GM21515 (cell line): Measurements from ENCODE around the gene PTPRQ.

ENCODE experiments used
- ATAC-seq: cut with Tn5 transposase; IDR thresholded peaks from one replicate; pipeline ENCODE4 v1.9.1; 2021; ENCODE audit not compliant: unreplicated experiment

The PTPRQ gene

GRCh38 chr12:80551897-80552296 is 107.9 kb downstream of the PTPRQ start:
- ATAC-seq, result no peak

- ATAC-seq, result no peak
Measured at GRCh38 chr12:80553316-80553715, 109.3 kb downstream of the PTPRQ start.

- no peak for ATAC-seq
Measured at GRCh38 chr12:80556566-80556965, 112.5 kb downstream of the PTPRQ start.

GRCh38 chr12:80559766-80560165 is 115.7 kb downstream of the PTPRQ start:
- ATAC-seq, result no peak

- no peak for ATAC-seq
Measured at GRCh38 chr12:80565271-80565670, 121.2 kb downstream of the PTPRQ start.

GRCh38 chr12:80567401-80567800 is 123.4 kb downstream of the PTPRQ start:
- no peak for ATAC-seq

- ATAC-seq, result no peak
Measured at GRCh38 chr12:80576641-80577418, 132.8 kb downstream of the PTPRQ start.

GRCh38 chr12:80580254-80580653 is 136.2 kb downstream of the PTPRQ start:
- no peak for ATAC-seq

GRCh38 chr12:80581783-80582182 is 137.7 kb downstream of the PTPRQ start:
- no peak for ATAC-seq

- no peak for ATAC-seq
Measured at GRCh38 chr12:80582431-80582830, 138.4 kb downstream of the PTPRQ start.

GRCh38 chr12:80589077-80589476 is 145.0 kb downstream of the PTPRQ start:
- ATAC-seq, result no peak

GRCh38 chr12:80590085-80590484 is 146.1 kb downstream of the PTPRQ start:
- ATAC-seq, result no peak

- ATAC-seq, result no peak
Measured at GRCh38 chr12:80593766-80594165, 149.7 kb downstream of the PTPRQ start.

GRCh38 chr12:80596509-80596908 is 152.5 kb downstream of the PTPRQ start:
- ATAC-seq, result no peak

GRCh38 chr12:80598004-80598606 is 154.1 kb downstream of the PTPRQ start:
- ATAC-seq, result peak; percentile 61

GRCh38 chr12:80602455-80602854 is 158.4 kb downstream of the PTPRQ start:
- ATAC-seq, result no peak

GRCh38 chr12:80607361-80608135 is 163.5 kb downstream of the PTPRQ start:
- ATAC-seq, result no peak

GRCh38 chr12:80617733-80618132 is 173.7 kb downstream of the PTPRQ start:
- no peak for ATAC-seq

GRCh38 chr12:80620281-80620680 is 176.2 kb downstream of the PTPRQ start:
- no peak for ATAC-seq

- ATAC-seq, result no peak
Measured at GRCh38 chr12:80622271-80622670, 178.2 kb downstream of the PTPRQ start.

GRCh38 chr12:80625051-80625450 is 181.0 kb downstream of the PTPRQ start:
- ATAC-seq, result no peak

- ATAC-seq, result no peak
Measured at GRCh38 chr12:80625901-80626300, 181.9 kb downstream of the PTPRQ start.
